NB4 (cell line): ENCODE results near the gene CGNL1.

Experiments used
- DNase-seq: peaks from one replicate; pipeline ENCODE4 v3.0.0; 2010; ENCODE audit warnings: low read depth
- H3K4me3 ChIP-seq: one replicate; pipeline ENCODE4 v1.5.1; 2011; ENCODE audit warnings: mild to moderate bottlenecking, low read depth, low read length, moderate library complexity
- MYC ChIP-seq: IDR thresholded peaks from 2 replicates; pipeline ENCODE4 v1.6.1; 2011; ENCODE audit warnings: low read depth, low read length
- POLR2A ChIP-seq: IDR thresholded peaks from 2 replicates; pipeline ENCODE4 v1.6.1; 2011; ENCODE audit warnings: mild to moderate bottlenecking; ENCODE audit not compliant: insufficient read length; ENCODE audit errors: extremely low read depth
- TF ChIP-seq, protein P1 (sequence below): IDR thresholded peaks from 2 replicates; pipeline ENCODE4 v1.6.1; 2011; ENCODE audit warnings: low read depth, low read length
- TF ChIP-seq, protein P2 (sequence below): IDR thresholded peaks from one replicate; pipeline ENCODE4 v1.5.1; 2012; ENCODE audit warnings: low read depth, low read length

Gene CGNL1

DNA sequence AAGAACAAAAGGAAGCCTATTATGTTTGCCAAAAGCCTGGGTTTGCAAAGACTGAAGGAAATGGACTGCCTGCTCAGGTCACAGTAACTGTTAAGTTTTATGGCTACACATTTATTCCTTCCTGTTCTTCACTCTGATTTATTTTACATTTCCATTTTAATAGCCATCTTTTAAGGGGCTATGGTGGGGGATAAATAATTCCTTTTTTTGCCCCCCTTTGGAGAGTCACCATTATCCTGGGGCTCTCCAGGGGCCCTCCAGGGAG, 161.9 kb downstream of the CGNL1 start:
- TF ChIP-seq, protein P1, sequence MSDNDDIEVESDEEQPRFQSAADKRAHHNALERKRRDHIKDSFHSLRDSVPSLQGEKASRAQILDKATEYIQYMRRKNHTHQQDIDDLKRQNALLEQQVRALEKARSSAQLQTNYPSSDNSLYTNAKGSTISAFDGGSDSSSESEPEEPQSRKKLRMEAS, result no peak
- TF ChIP-seq MYC (no peak), POLR2A (no peak)
- TF ChIP-seq, protein P2, sequence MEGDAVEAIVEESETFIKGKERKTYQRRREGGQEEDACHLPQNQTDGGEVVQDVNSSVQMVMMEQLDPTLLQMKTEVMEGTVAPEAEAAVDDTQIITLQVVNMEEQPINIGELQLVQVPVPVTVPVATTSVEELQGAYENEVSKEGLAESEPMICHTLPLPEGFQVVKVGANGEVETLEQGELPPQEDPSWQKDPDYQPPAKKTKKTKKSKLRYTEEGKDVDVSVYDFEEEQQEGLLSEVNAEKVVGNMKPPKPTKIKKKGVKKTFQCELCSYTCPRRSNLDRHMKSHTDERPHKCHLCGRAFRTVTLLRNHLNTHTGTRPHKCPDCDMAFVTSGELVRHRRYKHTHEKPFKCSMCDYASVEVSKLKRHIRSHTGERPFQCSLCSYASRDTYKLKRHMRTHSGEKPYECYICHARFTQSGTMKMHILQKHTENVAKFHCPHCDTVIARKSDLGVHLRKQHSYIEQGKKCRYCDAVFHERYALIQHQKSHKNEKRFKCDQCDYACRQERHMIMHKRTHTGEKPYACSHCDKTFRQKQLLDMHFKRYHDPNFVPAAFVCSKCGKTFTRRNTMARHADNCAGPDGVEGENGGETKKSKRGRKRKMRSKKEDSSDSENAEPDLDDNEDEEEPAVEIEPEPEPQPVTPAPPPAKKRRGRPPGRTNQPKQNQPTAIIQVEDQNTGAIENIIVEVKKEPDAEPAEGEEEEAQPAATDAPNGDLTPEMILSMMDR, result no peak
- no peak overlapping the region for H3K4me3 ChIP-seq
- no peak for DNase-seq

DNA sequence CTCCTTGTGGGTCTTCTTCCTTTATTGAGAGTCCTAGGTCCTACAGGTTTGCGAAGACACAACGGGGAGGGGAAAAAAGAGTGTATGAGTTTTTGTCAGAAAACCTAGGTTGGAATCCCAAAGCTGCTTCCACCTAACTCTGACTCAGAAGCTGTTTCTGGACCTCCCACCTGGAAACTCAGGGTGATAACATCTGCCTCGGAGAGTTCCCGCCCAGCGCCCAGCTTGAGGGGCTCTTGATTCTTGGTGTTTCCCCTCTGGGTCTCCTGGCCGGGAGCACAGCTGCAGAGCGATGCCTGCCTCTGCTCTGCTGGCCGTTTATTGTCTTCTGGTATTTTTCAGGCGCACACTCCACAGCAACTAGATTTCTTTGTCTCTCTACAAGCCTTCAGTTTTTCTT, 162.5 kb downstream of the CGNL1 start:
- no peak overlapping the region for H3K4me3 ChIP-seq
- TF ChIP-seq POLR2A (no peak), MYC (no peak)
- TF ChIP-seq, protein P2, result no peak
- TF ChIP-seq, protein P1, result no peak
- DNase-seq, result no peak

DNA sequence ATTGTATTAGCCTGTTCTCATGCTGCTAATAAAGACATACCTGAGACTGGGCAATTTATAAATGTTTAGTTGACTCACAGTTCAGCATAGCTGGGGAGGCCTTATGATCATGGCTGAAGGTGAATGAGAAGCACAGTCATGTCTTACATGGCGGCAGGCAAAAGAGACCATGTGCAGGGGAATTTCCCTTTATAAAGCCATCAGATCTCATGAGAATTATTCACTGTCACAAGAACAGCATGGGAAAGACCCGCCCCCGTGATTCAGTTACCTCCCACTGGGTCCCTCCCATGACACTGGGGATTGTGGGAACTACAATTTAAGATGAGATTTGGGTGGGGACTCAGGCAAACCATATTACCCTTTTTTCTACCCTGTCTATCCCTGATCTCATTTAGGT, 163.9 kb downstream of the CGNL1 start:
- TF ChIP-seq POLR2A (no peak), MYC (no peak)
- TF ChIP-seq, protein P1, result no peak
- TF ChIP-seq, protein P2, result no peak
- DNase-seq, result no peak
- H3K4me3 ChIP-seq, result no peak overlapping the region

DNA sequence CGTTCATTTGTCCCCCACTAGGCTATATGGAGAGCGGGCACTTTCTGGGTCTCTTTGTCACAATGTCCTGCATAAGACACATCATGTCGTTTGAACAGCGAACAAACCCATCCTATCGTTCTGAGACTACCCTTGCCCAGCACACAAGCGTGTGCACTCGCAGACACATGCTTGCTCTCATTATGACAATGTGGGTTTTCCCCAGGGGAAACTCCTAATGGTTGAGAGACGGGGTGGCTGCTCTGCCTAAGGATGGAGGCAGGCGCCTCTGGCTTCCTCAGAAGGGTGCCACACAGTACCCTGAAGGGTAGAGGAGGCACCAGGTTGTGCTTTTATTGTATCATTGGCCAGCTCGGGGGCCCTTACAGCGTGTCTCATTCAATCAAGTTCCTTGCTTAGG, 164.4 kb downstream of the CGNL1 start:
- no peak overlapping the region for H3K4me3 ChIP-seq
- TF ChIP-seq MYC (no peak), POLR2A (no peak)
- TF ChIP-seq, protein P2, result no peak
- TF ChIP-seq, protein P1, result no peak
- DNase-seq, result no peak

DNA sequence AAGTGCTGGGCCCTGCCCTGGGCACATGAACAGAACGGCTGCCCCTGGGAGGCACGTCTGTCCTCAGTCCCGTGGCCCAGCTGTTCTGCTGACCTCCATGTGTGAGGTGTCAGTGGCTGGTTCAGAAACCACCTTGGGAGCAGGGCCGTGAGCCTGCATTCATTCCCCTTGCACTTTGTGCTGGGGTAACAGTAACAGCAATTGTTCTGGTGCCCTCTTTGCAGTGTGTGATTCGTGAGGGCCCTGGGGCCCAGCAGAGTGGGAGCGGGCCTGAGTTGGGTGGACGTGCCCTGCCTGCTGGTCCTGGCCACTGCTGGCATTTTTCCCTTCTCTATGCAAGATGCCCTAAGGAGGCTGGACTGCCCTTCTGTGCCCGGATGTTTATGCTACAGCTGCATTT, 165.0 kb downstream of the CGNL1 start:
- DNase-seq, result no peak
- no peak overlapping the region for H3K4me3 ChIP-seq
- TF ChIP-seq MYC, result no peak
- TF ChIP-seq POLR2A, result no peak
- TF ChIP-seq, protein P1, result no peak
- TF ChIP-seq, protein P2, result no peak

DNA sequence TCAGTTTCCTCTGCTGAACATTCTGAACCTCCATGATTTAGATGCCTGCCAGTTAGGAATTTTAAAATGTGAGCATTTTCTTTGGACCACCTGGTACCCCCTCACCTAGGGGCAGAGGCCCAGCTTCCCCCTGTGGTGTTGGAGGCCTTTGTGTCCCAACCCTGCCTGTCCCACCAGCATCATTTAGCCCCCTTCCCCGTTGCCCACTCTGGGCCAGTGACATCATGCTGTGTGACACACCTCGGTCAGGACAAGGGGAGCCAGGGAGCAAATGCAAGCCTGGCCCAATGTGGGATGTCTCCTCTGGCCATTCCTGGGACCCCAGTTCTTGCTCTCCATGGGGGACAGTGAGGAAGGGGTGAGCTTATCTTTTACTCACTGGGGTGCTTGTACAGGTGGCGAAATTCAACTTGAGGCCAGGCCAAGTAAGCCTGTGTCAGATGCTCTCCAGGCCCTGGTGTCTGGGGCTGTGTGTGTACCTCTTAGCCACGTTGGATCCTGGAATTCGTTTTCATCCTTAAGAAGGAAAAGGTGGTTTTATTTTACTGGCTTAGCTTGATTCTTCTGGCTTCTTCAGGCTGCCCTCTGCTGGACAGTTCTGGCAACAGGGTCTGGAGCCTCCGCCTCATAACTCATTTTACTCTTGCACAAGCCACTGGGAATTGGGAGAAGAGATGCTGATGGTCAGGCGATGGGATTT, 165.7 kb downstream of the CGNL1 start:
- TF ChIP-seq, protein P2, result peak; percentile 86
- TF ChIP-seq MYC, result no peak
- no peak overlapping the region for H3K4me3 ChIP-seq
- peak; percentile 56 for DNase-seq
